Measurements from ENCODE around the gene EMILIN3.

EMILIN3 gene

DNA sequence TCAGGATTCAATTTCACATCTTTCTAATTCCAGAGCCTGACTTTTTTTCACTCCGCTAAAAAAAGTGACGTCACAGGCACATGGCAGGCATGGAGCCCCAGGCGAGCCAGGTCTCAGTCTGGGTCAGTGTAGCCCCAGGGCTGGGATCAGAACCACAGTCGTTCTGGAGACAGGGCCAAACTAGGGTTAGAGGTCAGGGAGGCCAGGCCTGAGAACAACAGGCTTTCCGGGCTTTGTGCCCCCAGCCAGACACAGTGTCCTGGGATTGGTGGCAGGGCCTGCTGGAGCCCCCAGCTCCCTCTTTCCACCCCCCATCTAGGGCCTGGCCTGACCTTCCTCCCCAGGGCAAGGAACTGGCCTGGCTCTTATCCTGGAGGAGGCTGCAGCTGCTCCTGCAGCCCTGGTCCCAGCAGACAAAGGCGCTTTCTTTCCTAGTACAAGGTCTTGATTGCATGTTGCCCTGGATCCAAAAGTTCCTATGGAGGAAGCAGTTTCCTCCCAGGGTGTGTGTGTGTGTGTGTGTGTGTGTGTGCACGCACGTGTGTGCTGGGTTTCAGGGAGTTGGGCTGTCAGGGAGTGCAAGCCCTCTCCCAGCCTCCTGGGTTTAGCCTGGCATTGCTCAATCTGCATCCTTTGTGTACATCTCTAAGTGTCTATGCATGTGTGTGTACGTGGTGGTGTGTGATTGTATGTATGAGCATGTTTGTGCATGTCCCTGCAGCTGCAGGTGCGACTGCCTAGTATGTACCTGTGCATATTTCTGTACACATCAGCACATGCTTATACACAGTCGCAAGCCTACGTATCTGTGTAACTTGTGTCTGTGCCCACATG, 26.5 kb upstream of the EMILIN3 start:
- in situ Hi-C loops (cut with HindIII; ENCODE audit: low sequenced_read_pairs): no loop called here

DNA sequence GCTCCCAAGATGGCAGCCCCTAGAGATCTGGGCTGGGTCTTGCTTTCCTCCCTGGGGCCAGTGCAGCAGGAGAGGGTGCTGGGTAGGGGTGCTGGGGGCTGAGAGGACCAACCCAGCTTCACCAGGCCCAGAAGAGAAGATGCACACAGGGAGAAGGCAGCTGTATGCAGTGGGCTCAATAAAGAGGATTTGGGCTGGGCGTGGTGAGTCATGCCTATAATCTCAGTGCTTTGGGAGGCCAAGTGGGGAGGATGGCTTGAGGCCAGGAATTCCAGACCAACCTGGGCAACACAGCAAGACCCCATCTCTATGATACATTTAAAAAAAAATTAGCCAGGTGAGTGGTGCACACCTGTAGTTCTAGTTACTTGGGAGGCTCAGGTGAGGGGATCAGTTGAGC, 25.7 kb upstream of the EMILIN3 start:
- in situ Hi-C loops (cut with HindIII; ENCODE audit: low sequenced_read_pairs): no loop called here

DNA sequence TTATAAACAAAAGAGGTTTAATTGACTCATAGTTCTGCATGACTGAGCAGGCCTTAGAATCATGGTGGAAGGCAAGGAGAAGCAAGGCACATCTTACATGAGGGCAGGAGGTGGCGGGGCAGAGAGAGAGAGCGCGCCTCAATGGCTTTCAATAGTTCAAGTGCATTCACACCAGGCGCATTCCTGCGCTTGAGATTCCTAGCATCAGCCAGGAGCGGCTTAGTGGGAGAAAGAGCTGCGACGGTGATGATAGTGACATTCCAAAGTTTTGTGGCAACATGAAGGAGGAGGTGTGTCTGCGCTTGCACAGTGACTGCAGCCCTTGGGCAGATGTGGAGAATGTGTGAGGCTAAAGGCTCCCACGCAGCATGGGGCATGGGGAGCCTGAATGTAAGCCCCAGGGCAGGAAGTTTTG, 25.0 kb upstream of the EMILIN3 start:
- in situ Hi-C loops (cut with HindIII; ENCODE audit: low sequenced_read_pairs): no loop called here

DNA sequence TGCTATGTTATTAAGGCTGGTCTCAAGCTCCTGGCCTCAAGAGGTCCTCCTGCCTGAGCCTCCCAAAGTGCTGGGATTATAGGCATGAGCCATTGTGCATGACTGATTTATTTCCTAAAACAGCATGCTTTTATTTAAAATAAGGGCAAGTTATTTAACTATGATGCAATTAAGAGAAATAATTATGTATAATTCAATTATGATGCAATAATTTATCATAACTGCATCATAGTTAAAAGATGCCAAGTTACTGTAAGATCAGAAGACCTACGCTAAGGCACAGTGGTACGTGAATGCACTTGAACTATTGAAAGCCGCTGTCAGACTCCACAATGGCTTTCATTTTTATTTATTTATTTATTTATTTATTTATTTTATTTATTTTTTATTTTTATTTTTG, 24.3 kb upstream of the EMILIN3 start:
- in situ Hi-C loops (cut with HindIII; ENCODE audit: low sequenced_read_pairs): no loop called here

DNA sequence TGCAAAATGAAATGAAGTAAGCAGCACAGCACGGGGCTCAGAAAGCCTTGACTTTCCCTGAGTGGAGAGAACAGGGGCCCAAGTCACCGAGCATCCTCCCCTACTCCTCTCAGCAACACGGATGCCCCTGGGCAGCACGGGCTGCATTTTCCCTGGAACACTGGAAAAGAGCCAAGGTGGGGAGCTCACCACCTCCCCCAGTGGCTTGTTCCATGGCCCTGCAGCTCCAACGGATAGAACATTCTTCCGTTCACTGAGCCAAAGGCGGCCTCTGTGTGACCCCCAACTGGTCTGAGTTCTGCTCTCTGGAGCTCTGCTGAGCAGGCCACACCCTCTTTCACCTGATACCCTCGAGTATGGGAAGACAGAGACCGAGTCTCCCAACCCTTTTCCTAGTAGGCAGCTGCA, 20.8 kb upstream of the EMILIN3 start:
- in situ Hi-C loops (cut with HindIII; ENCODE audit: low sequenced_read_pairs): no loop called here

DNA sequence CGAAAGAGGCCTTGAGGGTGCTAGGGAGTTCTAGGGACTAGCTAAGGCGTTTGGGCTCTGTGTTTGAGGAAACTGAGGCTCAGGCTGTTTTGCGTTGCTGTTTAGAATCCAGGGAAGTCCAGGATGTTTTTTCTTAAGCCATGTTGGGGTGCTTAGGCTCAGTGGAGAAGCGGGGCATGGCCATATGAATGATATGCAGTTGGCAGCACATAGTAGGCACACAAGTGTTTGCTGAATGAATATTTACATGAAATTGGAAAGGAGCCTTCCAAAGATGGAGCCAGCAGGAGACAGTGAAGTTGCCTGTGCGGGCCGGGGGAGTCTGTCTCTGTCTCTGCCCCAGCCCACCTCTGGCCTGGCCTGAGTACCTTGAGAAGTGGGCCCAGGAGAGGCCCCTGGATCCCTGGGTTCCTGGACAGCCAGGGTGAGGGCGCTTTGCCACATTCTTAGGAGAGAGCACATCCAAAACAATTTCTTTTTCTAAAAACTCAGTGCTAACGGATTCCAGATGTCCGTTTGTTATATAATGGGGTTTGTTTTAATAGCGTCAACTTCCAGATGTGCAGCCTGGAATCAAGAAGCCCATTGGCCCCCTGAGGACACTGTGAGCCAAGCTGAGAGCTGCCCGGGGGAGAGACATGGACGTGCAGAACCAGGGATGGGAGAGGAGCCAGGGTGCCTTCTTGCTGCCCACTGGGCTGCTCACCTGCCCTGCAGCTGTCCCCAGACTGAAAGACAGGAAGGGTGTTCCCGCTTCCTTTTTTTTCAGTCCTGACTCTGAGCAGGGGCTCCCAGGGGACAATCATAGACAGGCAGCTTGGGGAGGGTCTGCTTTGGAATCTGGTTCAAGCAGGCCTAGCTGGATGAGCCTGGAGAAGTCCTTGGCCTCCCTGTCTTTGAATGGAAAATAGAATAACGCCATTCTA, 20.1 kb upstream of the EMILIN3 start:
- in situ Hi-C loops (cut with HindIII; ENCODE audit: low sequenced_read_pairs): no loop called here

DNA sequence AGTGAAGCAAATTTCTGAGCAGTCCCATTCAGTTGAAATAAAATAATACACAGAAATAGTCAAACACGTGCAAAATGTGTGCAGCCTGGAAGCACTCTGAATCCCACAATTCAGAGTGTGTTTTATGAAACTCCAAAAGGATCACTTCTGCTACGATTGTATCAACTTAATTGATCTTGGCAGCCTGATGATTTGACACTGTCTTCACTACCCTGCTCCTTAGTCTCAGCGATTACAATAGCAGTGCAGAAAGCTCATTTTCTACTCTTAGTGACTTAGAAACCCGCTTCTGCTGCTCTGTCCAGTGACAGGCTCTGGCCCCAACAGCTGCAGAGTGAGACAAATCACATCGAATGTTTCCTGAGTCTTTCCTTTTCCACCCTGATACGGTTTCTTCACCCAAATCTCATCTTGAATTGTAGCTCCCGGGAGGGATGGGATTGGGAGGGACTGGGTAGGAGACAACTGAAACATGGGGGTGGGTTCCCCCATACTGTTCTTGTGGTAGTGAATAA, 16.2 kb upstream of the EMILIN3 start:
- in situ Hi-C loops (cut with HindIII; ENCODE audit: low sequenced_read_pairs): no loop called here

DNA sequence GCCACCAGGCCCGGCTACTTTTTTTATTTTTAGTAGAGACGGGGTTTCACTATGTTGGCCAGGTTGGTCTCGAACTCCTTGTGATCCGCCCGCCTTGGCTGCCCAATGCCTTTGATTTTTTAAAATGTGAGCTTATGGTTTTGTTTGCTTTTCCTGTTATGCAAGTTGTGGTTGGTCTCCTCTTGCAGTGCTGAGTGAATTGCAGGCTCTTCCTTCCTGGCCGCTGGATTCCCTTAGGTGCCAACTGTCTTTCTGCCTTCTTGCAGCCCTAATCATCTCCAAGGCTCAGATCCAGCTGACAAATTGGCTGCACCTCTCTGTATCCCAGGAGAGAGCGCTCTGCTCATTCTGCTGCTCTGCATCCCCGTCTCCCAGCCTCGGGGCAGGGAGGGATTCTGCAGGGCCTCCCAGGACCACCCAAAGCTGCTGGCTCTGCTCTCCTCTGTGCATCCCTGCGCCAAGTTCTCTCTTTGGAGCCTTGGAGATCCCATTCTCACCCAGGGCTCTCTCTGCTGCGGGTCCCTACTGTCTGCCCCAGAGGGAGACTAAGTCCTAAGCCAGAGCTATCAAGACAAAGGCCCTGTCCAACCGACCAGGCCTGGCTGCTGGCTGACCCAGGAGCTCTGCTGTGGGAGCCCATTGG, 14.1 kb upstream of the EMILIN3 start:
- in situ Hi-C loops (cut with HindIII; ENCODE audit: low sequenced_read_pairs): no loop called here

DNA sequence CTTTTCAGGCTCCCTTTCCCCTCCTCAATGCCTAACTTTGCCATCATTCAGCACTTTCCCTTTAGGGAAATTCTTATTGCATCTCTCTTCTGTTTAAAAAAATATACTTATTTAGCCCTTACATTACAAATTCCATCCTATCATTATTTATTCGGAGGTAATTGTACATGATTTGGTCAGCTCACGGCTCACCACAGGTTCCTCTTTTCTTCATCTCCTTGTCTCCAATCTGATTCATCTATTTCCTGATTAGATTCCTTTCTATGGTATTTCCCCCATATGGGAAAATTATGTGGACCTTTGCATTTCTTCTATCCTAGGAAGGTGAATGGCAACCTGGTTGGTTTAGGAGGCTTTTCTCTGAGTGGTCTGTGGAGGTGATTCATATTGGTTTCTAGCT, 12.9 kb upstream of the EMILIN3 start:
- in situ Hi-C loops (cut with HindIII; ENCODE audit: low sequenced_read_pairs): no loop called here

DNA sequence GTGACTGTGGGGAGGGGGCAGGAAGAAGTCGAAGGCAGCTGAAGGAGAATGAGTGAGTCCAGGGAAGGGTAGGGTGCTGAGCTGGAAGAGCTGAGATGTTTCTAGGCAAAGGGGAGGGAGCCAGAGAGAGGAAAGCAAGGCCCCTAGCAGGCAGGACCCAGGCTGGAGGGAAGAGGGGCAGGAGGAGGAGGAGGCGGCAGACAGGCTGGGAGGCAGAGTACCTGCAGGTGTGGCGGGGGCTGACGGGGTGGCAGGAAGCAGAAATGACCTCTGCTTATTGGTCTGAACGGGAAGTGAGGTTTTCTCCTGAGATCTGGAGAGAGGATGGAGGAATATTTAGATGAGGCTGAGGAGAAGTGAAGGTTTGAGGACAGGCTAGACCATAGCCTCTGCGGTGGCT, 10.7 kb upstream of the EMILIN3 start:
- in situ Hi-C loops (cut with HindIII; ENCODE audit: low sequenced_read_pairs): no loop called here

DNA sequence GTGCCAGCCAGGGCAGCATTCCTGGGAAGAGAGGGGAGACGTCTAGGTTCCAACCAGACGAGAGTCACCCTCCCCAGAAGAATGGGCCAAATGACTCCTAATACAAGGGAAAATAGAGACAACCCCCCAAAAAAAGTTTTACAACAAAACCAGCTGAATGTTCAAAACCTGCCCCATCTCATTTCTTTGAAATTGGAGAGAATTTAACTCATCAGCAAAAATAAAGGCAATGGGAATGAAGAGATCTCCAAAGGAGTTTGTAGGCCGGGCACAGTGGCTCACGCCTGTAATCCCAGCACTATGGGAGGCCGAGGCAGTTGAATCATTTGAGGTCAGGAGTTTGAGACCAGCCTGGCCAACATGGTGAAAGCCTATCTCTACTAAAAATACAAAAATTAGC, 9.7 kb upstream of the EMILIN3 start:
- in situ Hi-C loops (cut with HindIII; ENCODE audit: low sequenced_read_pairs): no loop called here

DNA sequence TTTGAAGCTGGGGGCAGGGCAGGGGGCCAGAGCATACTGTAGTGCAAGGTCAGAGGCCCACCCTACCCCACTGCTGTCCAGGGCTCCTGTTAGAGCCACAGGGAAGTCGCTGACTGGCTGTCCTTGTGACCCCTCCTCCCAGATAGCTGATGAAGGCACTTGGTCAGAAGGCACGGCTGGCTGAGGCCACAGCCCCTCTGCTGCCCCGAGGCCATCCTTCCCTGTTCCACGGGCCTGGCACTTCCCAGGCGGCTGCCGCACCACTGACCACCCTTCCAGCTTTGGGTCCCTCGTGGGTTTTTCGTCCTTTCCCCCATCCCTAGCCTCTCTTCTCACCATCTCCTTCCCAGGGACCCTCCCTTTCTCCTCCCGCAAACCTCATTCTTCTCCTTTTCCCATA, 9.2 kb upstream of the EMILIN3 start:
- in situ Hi-C loops (cut with HindIII; ENCODE audit: low sequenced_read_pairs): no loop called here

DNA sequence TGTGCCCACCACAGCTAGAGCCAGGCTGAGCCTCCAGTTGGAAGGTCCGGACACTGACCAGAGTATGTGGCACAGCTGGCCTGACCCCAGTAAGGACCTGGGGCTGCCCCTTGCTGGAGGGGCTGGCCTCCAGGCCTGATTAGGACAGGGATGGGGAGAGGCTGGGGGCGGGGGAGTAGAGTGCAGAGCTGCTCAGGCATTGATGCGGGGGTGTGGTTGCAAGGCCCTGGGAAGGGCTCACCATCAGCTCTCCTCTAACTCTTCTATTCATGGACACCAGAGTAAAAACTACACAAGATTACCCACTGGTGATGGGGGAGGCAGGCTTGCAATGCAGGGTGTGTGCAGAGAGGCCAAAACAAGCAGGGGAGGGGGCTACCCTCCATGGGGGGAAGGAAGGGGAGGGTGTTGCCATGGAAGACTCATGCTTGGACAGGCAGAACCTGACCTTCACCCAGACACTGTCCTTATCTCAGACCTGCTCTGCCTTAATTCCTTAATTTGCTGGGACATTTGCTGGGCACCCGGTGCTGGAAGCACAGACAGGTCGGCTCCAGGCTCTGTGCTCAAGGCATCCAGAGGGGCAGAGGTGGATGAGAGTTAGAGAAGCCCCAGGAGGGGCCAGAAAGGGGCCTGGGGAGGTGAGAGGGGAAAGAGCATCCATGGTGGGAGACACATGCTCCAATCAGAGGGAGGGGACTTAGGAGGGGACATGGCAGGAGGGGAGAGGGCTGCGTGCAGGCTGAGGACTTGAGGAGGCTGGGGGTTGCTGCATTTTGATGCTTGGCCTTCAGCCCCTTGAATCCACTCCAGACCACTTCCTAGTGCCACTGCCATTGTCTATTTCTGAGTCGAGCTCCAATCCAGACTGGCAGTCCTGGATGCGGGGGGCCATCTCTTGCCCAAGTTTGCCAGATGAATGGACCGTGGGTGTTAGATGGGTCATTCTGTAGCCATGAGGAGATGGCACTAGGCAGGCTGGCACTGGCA, 7.6 kb upstream of the EMILIN3 start:
- in situ Hi-C loops (cut with HindIII; ENCODE audit: low sequenced_read_pairs): no loop called here

DNA sequence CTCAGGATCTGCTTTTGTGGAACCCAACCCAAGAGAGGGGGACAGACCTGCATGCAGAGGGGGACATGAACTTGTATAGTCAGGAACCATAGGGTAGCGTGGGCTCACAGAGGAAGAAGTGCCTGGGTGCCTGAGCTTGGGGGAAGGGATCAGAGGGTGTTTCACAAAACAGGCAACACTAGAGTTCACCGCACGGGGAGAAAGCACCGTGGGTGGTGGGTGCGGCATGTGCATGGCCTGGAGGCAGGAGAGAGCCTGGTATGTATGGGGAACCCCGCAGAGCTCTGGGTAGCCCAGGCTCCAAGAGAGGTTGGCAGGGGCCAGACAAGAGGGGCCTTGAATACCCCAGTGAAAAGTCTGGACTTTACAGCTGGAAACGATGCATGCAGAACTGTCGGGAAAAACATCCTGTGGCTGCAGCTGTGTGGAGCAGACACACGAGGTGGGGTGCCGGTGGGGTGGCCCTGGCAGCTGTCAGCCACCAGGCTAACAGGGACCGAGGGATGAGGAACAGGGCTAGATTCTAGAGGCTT, 6.7 kb upstream of the EMILIN3 start:
- in situ Hi-C loops (cut with HindIII; ENCODE audit: low sequenced_read_pairs): no loop called here

DNA sequence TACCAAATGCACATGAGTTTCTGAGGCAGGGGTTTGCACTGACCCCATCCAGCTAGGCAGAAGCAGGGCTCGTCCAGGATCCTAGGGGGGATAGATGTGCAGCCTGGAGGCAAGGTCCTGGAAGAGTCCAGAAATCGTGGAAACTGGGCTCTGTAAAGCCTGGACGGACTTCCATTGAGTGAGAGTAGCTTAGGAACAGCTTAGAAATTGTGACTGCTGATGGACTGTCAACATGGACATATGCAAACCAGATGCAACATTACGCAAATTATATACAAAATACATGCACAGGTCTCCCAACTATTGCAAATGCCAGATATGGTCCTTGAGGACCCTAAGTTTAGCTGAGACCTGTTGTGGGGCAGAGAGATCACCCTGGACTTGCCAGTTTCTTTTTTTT, 4.8 kb upstream of the EMILIN3 start:
- in situ Hi-C loops (cut with HindIII; ENCODE audit: low sequenced_read_pairs): no loop called here

DNA sequence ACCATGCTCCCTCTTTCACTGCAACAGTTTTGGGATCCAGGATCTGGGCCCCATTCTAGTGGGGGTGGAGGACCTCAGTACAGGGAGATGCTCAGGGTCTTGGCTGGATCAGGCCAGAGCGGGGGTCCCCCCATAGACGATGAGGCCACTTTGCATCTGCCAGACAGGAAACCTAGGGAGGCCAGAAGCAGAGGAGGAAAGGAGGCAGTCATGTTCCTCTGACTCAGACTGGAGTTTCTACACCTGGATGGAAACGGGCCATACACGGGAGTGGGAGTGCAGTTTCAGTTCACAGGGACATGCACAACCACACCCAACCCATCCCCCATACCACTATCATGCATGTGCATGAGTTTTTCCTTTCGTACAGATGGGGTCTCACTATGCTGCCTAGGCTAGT, 3.6 kb upstream of the EMILIN3 start:
- in situ Hi-C loops (cut with HindIII; ENCODE audit: low sequenced_read_pairs): no loop called here

DNA sequence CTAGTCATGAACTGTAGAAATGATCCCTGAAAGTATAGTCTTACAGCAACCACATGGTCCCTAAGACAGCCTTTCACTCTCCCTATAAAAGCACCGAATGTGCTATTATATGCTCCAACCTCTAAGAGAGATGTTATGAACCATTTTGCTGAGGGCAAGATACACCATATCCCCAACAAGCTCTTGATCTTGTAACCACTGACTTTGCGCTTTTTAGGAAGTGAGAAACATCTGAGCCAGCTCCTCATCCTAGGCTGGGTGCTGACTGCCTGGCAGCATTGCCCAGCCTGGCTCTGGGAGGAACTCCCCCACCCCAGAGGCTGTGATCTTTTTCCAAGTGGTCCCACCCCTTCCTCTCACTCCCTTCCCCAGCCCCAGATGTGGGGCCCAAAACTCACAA, 3.1 kb upstream of the EMILIN3 start:
- in situ Hi-C loops (cut with HindIII; ENCODE audit: low sequenced_read_pairs): no loop called here

DNA sequence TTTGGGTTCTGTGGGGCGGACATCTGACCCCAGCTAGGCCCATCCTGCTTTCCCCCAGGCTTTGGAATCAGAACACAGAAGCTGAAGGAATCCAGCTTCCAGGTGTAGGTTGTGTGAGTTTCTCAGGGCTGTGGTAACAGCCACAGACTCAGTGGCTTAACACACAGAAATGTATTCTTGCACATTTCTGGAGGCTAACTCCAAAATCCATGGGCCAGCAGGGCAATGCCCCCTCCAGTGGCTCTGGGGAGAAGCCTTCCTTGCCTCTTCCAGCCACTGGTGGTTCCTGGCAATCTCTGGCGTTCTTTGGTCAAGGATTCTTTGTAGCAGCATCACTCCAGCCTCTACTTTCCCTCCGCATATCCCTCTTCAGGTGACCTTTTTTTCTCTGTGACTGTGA, 1.3 kb upstream of the EMILIN3 start:
- in situ Hi-C loops (cut with HindIII; ENCODE audit: low sequenced_read_pairs): no loop called here

DNA sequence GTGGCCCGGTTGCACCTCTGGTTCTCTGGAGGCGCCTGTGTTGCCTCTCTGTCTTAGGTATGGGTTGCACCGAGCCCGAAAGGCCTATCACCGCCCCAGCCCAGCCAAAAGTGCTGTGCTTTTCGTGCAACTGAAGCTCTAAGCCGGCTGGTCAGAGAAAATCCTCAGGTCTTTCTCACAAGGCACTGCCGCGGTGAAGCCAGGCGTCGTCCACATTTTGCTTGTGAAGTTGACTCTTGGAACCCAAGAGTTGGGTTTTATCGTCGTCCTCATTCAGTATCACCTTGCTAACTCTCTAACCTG, 726 bp upstream of the EMILIN3 start:
- in situ Hi-C loops (cut with HindIII; ENCODE audit: low sequenced_read_pairs): no loop called here
